Uterus (tissue), 4 donors: Measurements from ENCODE around the gene GYS1. TPM values are rescaled to one million over a fixed set of nuclear protein-coding genes. Genes with fewer than 3 reads are reported as not detected.
A peak's percentile ranks its signal among the peaks of the same experiment; 100 is the strongest.

ENCODE experiments used
- DNase-seq, 2 donors: peaks; one replicate each; pipeline ENCODE4 v3.0.0-alpha.2; 2019 to 2020
- H3K27ac ChIP-seq, 2 donors: fragments of 200-600 bp; sonication (generic); 1 replicate in 1 of 2; 2 replicates in 1 of 2; pipeline ENCODE4 v1.5.1; 2016 to 2018
- H3K27me3 ChIP-seq, 2 donors: fragments of 200-600 bp; sonication (generic); one replicate each; pipeline ENCODE4 v1.5.1; 2018 to 2019; ENCODE audit warnings: control low read depth in 1 of 2
- H3K36me3 ChIP-seq, 2 donors: fragments of 200-600 bp; sonication (generic); one replicate each; pipeline ENCODE4 v1.5.1; 2019; ENCODE audit warnings: control low read depth in 1 of 2
- H3K4me1 ChIP-seq, 2 donors: fragments of 200-600 bp; sonication (generic); one replicate each; pipeline ENCODE4 v1.5.1; 2018 to 2019; ENCODE audit warnings: control low read depth in 1 of 2
- H3K4me3 ChIP-seq, 2 donors: fragments of 200-600 bp; sonication (generic); 1 replicate in 1 of 2; 2 replicates in 1 of 2; pipeline ENCODE4 v1.5.1; 2018 to 2019; ENCODE audit warnings: mild to moderate bottlenecking in 1 of 2
- H3K9me3 ChIP-seq, 2 donors: fragments of 200-600 bp; sonication (generic); one replicate each; pipeline ENCODE4 v1.5.1; 2019; ENCODE audit warnings: control low read depth in 1 of 2
- CTCF ChIP-seq, 4 experiments: fragments of 200-600 bp in 2 of 4; fragments of 450-650 bp in 2 of 4; sonication (generic) in 2 of 4; IDR thresholded peaks; one replicate each; pipeline ENCODE4 v1.5.1; 2016 to 2019; ENCODE audit warnings: antibody characterized with exemption in 4 of 4, mild to moderate bottlenecking in 2 of 4, moderate library complexity in 1 of 4
- POLR2A ChIP-seq, 2 donors: fragments of 450-650 bp; IDR thresholded peaks; one replicate each; pipeline ENCODE4 v1.6.1; 2016; ENCODE audit warnings: antibody characterized with exemption in 2 of 2, mild to moderate bottlenecking in 1 of 2, moderate library complexity in 1 of 2
- intact Hi-C: fragments of 100-400 bp; cut with DNase I; formaldehyde crosslinking; loops from one replicate; pipeline ENCODE4 v1.15.1; 2023; ENCODE audit warnings: low total_unique reads
- total RNA-seq, 4 donors: library from RNA; depleted of rRNA in 3 of 4; stranded (reverse); fragments of >200 nt in 3 of 4; gene quantifications; one replicate each; pipeline versions ENCODE4 v1.1.0 to v1.2.4, GENCODE V29; 2014 to 2023
- donor health status: DM: yes; HTN: yes; CAD: no.

The GYS1 gene
- total RNA-seq, 4 donors from 2014 or later: 4.9 to 39.8 (median 16.6) TPM

GRCh38 chr19:48961673-48962028, 31.5 kb downstream of the GYS1 start:
- no peak for DNase-seq
- intact Hi-C loops: loop anchor here (10.0 kb wide), 1 partner anchor 67 kb away; the partner anchor contains the start of gene TULP2
- Histone ChIP-seq H3K4me1 (peaks cover 0 to 16% of the 10 kb centered on the region in 2 donors), H3K4me3 (no peak overlapping the region), H3K27me3 (no peaks in the 10 kb centered on the region), H3K27ac (peak overlapping the region; percentile 97 to 99), H3K9me3 (no peaks in the 10 kb centered on the region), H3K36me3 (no peaks in the 10 kb centered on the region)
- TF ChIP-seq CTCF (IDR thresholded peaks at IDR 0.05) (no peak), POLR2A (IDR thresholded peaks at IDR 0.05) (no peak)

- peak in 1 of 2 donors; percentile 33 for DNase-seq
- H3K4me1 ChIP-seq: peaks cover 0 to 12% of the 10 kb centered on the region in 2 donors
- no peaks in the 10 kb centered on the region for H3K27me3 ChIP-seq
- no peaks in the 10 kb centered on the region for H3K36me3 ChIP-seq
- TF ChIP-seq CTCF (IDR thresholded peaks at IDR 0.05): no peak
- TF ChIP-seq POLR2A (IDR thresholded peaks at IDR 0.05): no peak
- intact Hi-C loops: loop anchor here (10.0 kb wide), 1 partner anchor 66 kb away; the partner anchor contains the start of gene TULP2
- H3K9me3 ChIP-seq: no peaks in the 10 kb centered on the region
- H3K4me3 ChIP-seq: no peak overlapping the region
- peak overlapping the region in 1 of 2 donors; percentile 99 for H3K27ac ChIP-seq
Observed at GRCh38 chr19:48961051-48961649, 32.0 kb downstream of the GYS1 start.

- Histone ChIP-seq H3K9me3 (no peaks in the 10 kb centered on the region), H3K36me3 (no peaks in the 10 kb centered on the region), H3K27ac (no peak overlapping the region), H3K4me1 (peaks cover 0 to 16% of the 10 kb centered on the region in 2 donors), H3K4me3 (no peak overlapping the region), H3K27me3 (no peaks in the 10 kb centered on the region)
- intact Hi-C loops: loop anchor here (10.0 kb wide), 2 partner anchors 65 to 315 kb away; partner anchors contain the start of genes CA11 and TULP2
- no peak for DNase-seq
- TF ChIP-seq CTCF (IDR thresholded peaks at IDR 0.05) (no peak), POLR2A (IDR thresholded peaks at IDR 0.05) (no peak)
Observed at GRCh38 chr19:48959341-48960239, 33.5 kb downstream of the GYS1 start.

GRCh38 chr19:48958006-48958405, 35.1 kb downstream of the GYS1 start:
- Histone ChIP-seq H3K9me3 (no peaks in the 10 kb centered on the region), H3K4me1 (peaks cover 0 to 4% of the 10 kb centered on the region in 2 donors), H3K27me3 (no peaks in the 10 kb centered on the region), H3K4me3 (no peak overlapping the region), H3K27ac (no peak overlapping the region), H3K36me3 (no peaks in the 10 kb centered on the region)
- no peak for DNase-seq
- TF ChIP-seq CTCF (IDR thresholded peaks at IDR 0.05): no peak
- TF ChIP-seq POLR2A (IDR thresholded peaks at IDR 0.05): no peak
- intact Hi-C loops: loop anchor here (10.0 kb wide), 1 partner anchor 313 kb away; the partner anchor contains the start of gene CA11
